Stimulated activated CD8-positive, alpha-beta memory T cell treated with anti-CD3 and anti-CD28 coated beads, Interleukin-12 subunit alpha, Interleukin-12 subunit beta, amount 100 ng/mL, for 4 hours (primary cell): ENCODE results near the gene CORO2A.
"Not testable (repeated sequence)": the region's sequence is repeated elsewhere in the genome, so short reads cannot be mapped to it uniquely, and the experiment has no call there.

Experiments
- DNase-seq: peaks from one replicate; pipeline ENCODE4 v3.0.0-alpha.2; 2020; ENCODE audit warnings: low read depth

CORO2A gene

GRCh38 chr9:98191181-98191608, 1.2 kb downstream of the CORO2A start:
- DNase-seq, result no peak

GRCh38 chr9:98190757-98191105, 1.7 kb downstream of the CORO2A start:
- no peak for DNase-seq

- DNase-seq, result no peak
Observed at GRCh38 chr9:98189412-98189811, 3.0 kb downstream of the CORO2A start.

- DNase-seq, result no peak
Observed at GRCh38 chr9:98187926-98188325, 4.5 kb downstream of the CORO2A start.

- DNase-seq, result no peak
Observed at GRCh38 chr9:98186236-98186635, 6.2 kb downstream of the CORO2A start.

GRCh38 chr9:98185611-98186171, 6.7 kb downstream of the CORO2A start:
- DNase-seq, result no peak

- DNase-seq, result no peak
Observed at GRCh38 chr9:98185021-98185567, 7.3 kb downstream of the CORO2A start.

- DNase-seq, result no peak
Observed at GRCh38 chr9:98184326-98184725, 8.1 kb downstream of the CORO2A start.

GRCh38 chr9:98182889-98183599, 9.4 kb downstream of the CORO2A start:
- no peak for DNase-seq

- no peak for DNase-seq
Observed at GRCh38 chr9:98182069-98182820, 10.2 kb downstream of the CORO2A start.

- no peak for DNase-seq
Observed at GRCh38 chr9:98181746-98182068, 10.7 kb downstream of the CORO2A start.

GRCh38 chr9:98180996-98181395, 11.4 kb downstream of the CORO2A start:
- no peak for DNase-seq

- no peak for DNase-seq
Observed at GRCh38 chr9:98178874-98179850, 13.3 kb downstream of the CORO2A start.

- no peak for DNase-seq
Observed at GRCh38 chr9:98176391-98177259, 15.8 kb downstream of the CORO2A start.

- DNase-seq, result no peak
Observed at GRCh38 chr9:98175762-98176161, 16.7 kb downstream of the CORO2A start.

GRCh38 chr9:98175028-98175569, 17.3 kb downstream of the CORO2A start:
- DNase-seq, result no peak

- not testable (repeated sequence) for DNase-seq
Observed at GRCh38 chr9:98174502-98174918, 17.9 kb downstream of the CORO2A start.

- DNase-seq, result no peak
Observed at GRCh38 chr9:98173181-98173580, 19.3 kb downstream of the CORO2A start.

- DNase-seq, result no peak
Observed at GRCh38 chr9:98172604-98173003, 19.8 kb downstream of the CORO2A start.

GRCh38 chr9:98171176-98171925, 21.1 kb downstream of the CORO2A start:
- no peak for DNase-seq
